ENCODE data around the gene BZW2.
A peak's percentile ranks its signal among the peaks of the same experiment; 100 is the strongest.

The BZW2 gene

DNA sequence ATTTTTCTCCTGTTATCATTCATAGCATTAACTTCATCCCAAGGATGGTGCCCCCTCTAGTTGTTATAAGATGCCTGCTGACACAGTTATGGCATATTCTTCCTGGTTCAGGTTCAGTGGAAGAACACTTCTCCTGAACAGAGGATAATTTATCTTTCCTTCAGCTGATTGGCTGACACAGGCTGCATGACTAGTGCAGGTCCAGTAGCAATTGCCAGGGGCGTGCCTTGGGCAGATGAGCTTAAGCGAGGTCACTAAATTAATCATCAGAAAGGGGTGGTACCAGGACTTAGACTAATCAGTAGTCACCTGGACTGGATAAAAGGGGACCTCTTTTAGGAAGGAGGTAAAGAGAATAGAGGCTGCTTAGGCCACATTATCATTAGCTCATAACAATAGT lies 42.3 kb downstream of the BZW2 start:
- TF ChIP-seq ZFX (IDR thresholded peaks at IDR 0.05) (no peak), CTCF (conservative IDR thresholded peaks at IDR 0.05) (no peak)
- H3K27ac ChIP-seq: no peak overlapping the region

DNA sequence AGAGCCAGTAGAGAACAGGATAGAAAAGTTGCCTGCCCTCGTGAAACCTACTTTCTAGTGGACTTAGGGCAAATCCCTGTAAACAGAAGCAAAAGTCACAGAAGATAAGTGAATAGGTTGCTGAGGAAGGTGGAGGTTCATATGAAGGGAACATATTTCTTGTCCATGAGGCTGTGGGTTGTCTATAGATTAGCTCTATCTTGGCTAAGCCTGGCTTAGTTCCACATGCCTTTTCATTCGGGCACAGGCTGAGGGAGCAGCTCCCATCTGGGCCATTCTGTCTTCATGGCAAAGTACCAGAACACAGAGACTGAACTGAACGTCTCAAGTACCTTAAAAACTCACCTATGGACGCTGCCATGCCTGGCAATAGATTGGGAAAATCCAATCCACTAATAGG lies 45.3 kb downstream of the BZW2 start:
- no peak overlapping the region for H3K27ac ChIP-seq
- TF ChIP-seq ZFX (IDR thresholded peaks at IDR 0.05) (no peak), CTCF (conservative IDR thresholded peaks at IDR 0.05) (no peak)

DNA sequence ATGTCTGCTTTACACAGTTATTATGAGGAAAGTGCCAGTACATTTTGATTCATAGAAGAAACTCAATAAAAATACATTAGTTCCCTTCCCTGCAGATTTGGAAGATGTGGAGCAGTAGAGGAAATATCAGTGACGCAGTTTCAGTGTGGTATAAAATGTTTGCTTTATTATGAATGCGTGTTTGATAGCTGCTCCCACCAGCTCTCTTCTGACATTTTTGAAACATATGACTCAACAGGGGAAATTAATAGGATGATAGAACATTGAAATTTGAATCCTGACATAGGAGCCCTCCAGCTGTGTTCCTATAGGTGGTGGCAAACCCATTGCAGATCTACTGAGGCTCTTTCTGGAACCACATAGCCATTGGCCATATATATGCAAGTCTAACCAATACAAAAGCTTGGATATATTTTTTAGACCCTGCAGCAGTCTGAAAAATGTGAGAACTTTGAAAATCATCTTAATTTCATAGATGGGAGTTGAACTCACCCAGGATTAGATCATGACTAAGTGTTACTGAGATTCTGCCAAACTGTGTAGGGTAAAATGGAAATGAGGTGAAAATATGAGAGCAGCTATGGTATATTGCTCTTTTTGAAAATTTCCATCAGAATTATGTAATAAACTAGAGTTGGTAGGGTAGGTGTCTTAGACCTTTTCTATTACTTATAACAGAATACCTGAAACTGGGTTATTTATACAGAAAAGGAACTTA lies 47.8 kb downstream of the BZW2 start:
- H3K27ac ChIP-seq: no peak overlapping the region
- TF ChIP-seq ZFX (IDR thresholded peaks at IDR 0.05) (no peak), CTCF (conservative IDR thresholded peaks at IDR 0.05) (no peak)

- no peak overlapping the region for H3K27ac ChIP-seq
- TF ChIP-seq CTCF (conservative IDR thresholded peaks at IDR 0.05): no peak
- TF ChIP-seq ZFX (IDR thresholded peaks at IDR 0.05): no peak
Measured at GRCh38 chr7:16694806-16695205, 48.8 kb downstream of the BZW2 start.

DNA sequence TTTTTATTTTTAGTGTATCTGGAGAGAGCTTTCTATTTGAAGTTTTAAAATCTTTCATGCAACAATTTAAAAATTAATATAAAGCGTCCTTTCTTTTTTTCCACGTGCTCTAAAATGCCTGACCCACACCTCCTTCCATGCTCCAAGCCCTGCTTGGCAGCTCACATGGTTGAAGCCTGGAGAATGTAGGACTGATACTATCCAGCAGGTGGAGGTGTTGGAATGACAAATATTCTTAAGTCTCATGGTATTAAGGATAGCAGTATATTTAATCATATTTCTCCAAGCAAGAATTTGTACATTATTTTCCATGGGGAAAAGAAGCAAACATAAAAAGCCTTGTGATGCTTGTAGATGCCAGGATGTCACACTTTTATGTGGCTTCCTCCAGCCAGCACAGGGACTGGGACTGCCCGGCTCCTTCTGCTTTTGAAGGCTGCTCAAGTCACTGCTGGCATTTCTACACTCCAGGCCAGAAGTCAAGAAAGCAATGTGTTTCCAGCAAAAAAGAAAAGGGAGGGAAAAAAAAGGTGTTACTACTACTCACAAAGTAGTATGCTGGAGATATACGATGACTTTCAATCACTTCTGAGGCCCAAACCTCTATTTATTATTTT lies 49.7 kb downstream of the BZW2 start:
- no peak overlapping the region for H3K27ac ChIP-seq
- TF ChIP-seq CTCF (conservative IDR thresholded peaks at IDR 0.05): peak; percentile 81
- TF ChIP-seq ZFX (IDR thresholded peaks at IDR 0.05): no peak

DNA sequence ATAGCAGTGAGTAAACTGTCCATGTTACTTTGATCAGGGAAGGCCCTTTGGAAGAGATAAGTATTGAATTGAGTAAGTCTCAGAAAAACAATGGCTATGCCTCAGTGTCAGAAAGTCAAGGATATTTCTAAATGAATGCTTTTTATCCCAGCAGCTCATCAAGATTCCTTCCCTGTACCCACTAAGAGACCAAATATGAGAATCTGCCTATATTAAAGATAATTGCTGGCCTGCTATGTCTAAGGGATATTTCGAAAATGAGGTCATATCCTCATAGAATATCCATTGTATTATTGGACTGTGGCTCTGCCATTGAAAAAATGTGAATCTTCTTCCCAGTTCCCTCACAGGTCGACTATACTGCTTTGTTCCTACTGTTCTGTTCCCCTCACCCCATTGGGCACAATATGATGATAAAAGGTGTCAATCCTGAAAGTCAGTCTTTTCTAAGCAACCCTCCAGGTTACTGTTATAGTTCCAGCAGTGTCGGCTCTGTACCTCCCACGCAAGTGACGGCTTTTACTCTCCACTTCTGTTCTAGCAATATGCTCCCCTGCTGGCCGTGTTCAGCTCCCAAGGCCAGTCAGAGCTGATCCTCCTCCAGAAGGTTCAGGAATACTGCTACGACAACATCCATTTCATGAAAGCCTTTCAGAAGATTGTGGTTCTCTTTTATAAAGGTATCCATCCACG lies 51.7 kb downstream of the BZW2 start:
- H3K27ac ChIP-seq: no peak overlapping the region
- TF ChIP-seq CTCF (conservative IDR thresholded peaks at IDR 0.05) (no peak), ZFX (IDR thresholded peaks at IDR 0.05) (no peak)
